ENCODE data around the gene ASB3.

DNA sequence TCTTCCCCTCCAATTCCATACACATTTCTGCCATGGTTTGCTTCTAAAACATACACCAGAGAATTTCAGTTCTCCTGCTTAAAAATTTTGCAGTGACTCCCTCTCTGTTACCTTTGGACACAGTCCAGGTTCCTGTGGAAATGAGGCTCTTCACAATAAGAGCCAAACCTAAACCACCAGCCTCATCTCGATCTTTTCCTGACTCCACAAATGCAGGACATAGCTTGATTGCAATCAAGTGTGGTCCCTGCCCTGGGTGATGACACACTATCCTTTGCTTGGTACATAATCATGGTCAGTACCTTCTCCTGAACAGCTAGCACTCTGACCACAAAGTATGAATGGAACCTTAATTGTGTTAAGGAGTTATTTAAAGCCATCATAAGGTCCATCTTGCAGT, 154.0 kb downstream of the ASB3 start:
- TF ChIP-seq TAF1 (IDR thresholded peaks at IDR 0.05; ENCODE audit: low read depth) = no peak
- no peak for TF ChIP-seq EP300 (IDR thresholded peaks at IDR 0.05; ENCODE audit: borderline replicate concordance)
- TF ChIP-seq, protein P1, sequence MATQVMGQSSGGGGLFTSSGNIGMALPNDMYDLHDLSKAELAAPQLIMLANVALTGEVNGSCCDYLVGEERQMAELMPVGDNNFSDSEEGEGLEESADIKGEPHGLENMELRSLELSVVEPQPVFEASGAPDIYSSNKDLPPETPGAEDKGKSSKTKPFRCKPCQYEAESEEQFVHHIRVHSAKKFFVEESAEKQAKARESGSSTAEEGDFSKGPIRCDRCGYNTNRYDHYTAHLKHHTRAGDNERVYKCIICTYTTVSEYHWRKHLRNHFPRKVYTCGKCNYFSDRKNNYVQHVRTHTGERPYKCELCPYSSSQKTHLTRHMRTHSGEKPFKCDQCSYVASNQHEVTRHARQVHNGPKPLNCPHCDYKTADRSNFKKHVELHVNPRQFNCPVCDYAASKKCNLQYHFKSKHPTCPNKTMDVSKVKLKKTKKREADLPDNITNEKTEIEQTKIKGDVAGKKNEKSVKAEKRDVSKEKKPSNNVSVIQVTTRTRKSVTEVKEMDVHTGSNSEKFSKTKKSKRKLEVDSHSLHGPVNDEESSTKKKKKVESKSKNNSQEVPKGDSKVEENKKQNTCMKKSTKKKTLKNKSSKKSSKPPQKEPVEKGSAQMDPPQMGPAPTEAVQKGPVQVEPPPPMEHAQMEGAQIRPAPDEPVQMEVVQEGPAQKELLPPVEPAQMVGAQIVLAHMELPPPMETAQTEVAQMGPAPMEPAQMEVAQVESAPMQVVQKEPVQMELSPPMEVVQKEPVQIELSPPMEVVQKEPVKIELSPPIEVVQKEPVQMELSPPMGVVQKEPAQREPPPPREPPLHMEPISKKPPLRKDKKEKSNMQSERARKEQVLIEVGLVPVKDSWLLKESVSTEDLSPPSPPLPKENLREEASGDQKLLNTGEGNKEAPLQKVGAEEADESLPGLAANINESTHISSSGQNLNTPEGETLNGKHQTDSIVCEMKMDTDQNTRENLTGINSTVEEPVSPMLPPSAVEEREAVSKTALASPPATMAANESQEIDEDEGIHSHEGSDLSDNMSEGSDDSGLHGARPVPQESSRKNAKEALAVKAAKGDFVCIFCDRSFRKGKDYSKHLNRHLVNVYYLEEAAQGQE (IDR thresholded peaks at IDR 0.05; ENCODE audit: low read depth) = no peak
- no peak for TF ChIP-seq FOXM1 (IDR thresholded peaks at IDR 0.05; ENCODE audit: borderline replicate concordance, low read depth)
- no peak for TF ChIP-seq TCF12 (IDR thresholded peaks at IDR 0.05; ENCODE audit: low read depth)
- no peak for TF ChIP-seq ZBTB7A (IDR thresholded peaks at IDR 0.05; ENCODE audit: low read depth)
- no peak for TF ChIP-seq USF1 (IDR thresholded peaks at IDR 0.05)

All from Ishikawa (cell line).